ENCODE data around the gene SLC36A1.

DNA sequence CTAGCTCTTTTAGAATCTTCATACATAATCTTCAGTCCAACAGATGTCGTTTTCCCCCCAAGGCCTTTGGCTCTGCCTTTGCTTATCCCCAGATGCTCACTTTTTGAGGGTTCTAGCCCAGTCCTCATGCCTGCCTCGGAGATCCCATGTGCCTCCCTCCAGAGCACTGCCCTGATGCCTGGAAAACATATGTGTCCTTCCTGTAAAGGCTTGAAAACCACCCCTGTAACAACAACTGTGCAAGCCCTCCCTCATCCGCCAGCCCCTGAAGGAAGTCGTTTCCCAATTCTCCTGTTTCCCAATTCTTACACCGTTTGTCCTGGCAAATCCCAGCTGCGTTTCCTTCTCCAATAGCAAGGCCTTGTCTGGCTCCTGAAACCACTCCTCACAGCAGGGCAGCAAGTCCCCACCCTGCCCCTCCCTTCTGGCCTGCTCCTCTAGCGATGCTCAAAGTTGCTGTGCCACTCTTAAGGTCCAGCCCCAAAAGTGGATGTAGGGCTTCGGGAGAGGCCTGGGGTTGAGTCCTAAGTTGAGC is 52.2 kb downstream of the SLC36A1 start:
- TF ChIP-seq, protein P1, sequence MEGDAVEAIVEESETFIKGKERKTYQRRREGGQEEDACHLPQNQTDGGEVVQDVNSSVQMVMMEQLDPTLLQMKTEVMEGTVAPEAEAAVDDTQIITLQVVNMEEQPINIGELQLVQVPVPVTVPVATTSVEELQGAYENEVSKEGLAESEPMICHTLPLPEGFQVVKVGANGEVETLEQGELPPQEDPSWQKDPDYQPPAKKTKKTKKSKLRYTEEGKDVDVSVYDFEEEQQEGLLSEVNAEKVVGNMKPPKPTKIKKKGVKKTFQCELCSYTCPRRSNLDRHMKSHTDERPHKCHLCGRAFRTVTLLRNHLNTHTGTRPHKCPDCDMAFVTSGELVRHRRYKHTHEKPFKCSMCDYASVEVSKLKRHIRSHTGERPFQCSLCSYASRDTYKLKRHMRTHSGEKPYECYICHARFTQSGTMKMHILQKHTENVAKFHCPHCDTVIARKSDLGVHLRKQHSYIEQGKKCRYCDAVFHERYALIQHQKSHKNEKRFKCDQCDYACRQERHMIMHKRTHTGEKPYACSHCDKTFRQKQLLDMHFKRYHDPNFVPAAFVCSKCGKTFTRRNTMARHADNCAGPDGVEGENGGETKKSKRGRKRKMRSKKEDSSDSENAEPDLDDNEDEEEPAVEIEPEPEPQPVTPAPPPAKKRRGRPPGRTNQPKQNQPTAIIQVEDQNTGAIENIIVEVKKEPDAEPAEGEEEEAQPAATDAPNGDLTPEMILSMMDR (IDR thresholded peaks at IDR 0.05; ENCODE audit: extremely low read depth in 1 of 2, insufficient read depth in 1 of 2, low read depth in 1 of 2, low read length in 2 of 2): no peak
- no peak for TF ChIP-seq POLR2AphosphoS5 (IDR thresholded peaks at IDR 0.05; ENCODE audit: insufficient read depth, low read depth, low read length)

Measured in endothelial cell of umbilical vein (primary cell).